ENCODE measurements around the gene ZSWIM1. TPM values are rescaled to one million over a fixed set of nuclear protein-coding genes. Genes with fewer than 3 reads are reported as not detected.

ZSWIM1 gene
- total RNA-seq, 2 donors from 2014 or later, result 11.6 to 12.5 TPM

DNA sequence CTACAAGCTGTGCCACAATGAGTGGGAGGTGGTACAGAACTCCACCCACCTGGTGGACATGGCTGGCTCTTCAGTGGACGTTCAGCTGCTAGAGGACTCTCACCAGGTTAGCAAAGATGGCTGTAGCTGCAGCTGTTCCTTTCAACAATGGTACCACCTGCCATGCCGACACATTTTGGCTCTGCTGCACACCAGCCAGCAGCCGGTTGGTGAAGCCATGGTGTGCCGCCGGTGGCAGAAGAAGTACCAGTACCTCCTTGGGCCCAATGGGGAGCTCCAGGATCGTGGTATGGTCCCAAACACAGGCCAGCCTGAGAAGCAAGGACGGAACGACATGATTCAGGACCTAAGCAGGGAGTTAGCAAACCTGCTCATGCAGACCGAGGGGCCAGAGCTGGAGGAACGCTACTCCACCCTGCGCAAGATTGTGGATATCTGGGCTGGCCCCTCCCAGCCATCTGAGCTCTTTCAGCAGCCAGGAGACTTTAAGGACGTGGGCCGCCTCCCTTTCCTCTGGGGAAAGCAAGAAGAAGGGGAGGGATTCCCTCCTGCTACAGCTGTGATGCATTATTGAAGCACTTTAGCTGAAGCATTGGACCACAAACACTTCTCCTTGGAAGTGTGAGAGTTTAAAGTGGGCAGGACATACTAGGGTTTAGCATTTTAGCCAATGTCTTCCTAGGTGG, 2.8 kb upstream of the ZSWIM1 start:
- H3K27ac Mint-ChIP-seq, result no peak overlapping the region
- TF ChIP-seq, protein P1, sequence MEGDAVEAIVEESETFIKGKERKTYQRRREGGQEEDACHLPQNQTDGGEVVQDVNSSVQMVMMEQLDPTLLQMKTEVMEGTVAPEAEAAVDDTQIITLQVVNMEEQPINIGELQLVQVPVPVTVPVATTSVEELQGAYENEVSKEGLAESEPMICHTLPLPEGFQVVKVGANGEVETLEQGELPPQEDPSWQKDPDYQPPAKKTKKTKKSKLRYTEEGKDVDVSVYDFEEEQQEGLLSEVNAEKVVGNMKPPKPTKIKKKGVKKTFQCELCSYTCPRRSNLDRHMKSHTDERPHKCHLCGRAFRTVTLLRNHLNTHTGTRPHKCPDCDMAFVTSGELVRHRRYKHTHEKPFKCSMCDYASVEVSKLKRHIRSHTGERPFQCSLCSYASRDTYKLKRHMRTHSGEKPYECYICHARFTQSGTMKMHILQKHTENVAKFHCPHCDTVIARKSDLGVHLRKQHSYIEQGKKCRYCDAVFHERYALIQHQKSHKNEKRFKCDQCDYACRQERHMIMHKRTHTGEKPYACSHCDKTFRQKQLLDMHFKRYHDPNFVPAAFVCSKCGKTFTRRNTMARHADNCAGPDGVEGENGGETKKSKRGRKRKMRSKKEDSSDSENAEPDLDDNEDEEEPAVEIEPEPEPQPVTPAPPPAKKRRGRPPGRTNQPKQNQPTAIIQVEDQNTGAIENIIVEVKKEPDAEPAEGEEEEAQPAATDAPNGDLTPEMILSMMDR (conservative IDR thresholded peaks at IDR 0.05), result no peak
- H3K4me1 Mint-ChIP-seq, result peaks cover 16% of the 10 kb centered on the region
- H3K9me3 Mint-ChIP-seq, result no peaks in the 10 kb centered on the region
- no peaks in the 10 kb centered on the region for H3K27me3 Mint-ChIP-seq (ENCODE audit: insufficient read depth)
- Histone ChIP-seq H3K27me3 (ENCODE audit: control insufficient read depth, insufficient read depth, low read length, poor library complexity, severe bottlenecking) (no peaks in the 10 kb centered on the region), H3K9ac (ENCODE audit: extremely low read depth, low read length, poor library complexity, severe bottlenecking) (no peak overlapping the region), H3K9me3 (ENCODE audit: control insufficient read depth, low read length) (no peaks in the 10 kb centered on the region), H3K4me1 (ENCODE audit: control insufficient read depth, insufficient read depth, low read length) (peaks cover 3% of the 10 kb centered on the region), H3K4me3 (ENCODE audit: low read length) (no peak overlapping the region), H3K36me3 (ENCODE audit: control insufficient read depth, insufficient read depth, low read length) (peaks cover 24% of the 10 kb centered on the region), H3K27ac (ENCODE audit: low read depth, low read length) (no peak overlapping the region)
- DNase-seq, result no peak
- H3K36me3 Mint-ChIP-seq (ENCODE audit: low read depth), result peaks cover 14% of the 10 kb centered on the region
- no peak overlapping the region for H3K4me3 Mint-ChIP-seq
- 92 to 95% methylated on average over 12 to 13 of the region's 13 CpGs for WGBS, 2 experiments (ENCODE audit: insufficient coverage in 1 of 2, insufficient read length in 1 of 2)

DNA sequence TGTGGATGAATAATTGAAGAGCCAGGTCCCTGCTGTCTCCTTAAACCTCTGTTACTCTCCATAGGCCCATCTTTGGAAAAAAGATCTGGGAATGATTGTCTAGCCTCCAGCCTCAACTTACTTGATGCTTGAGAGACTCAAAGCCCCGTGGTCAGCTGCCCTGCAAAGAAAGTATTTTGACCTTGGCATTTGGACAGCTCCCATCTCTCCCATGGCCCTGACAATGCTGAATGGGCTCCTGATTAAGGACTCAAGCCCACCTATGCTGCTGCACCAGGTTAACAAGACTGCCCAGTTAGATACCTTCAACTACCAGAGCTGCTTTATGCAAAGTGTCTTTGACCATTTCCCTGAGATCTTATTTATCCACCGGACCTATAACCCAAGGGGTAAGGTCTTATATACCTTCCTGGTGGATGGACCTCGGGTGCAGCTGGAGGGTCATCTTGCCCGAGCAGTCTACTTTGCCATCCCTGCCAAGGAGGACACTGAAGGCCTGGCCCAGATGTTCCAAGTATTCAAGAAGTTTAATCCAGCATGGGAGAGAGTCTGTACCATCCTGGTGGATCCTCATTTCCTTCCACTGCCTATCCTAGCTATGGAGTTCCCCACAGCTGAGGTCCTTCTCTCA, 1.6 kb downstream of the ZSWIM1 start:
- Histone ChIP-seq H3K27ac (ENCODE audit: low read depth, low read length) (no peak overlapping the region), H3K27me3 (ENCODE audit: control insufficient read depth, insufficient read depth, low read length, poor library complexity, severe bottlenecking) (no peaks in the 10 kb centered on the region), H3K4me1 (ENCODE audit: control insufficient read depth, insufficient read depth, low read length) (no peaks in the 10 kb centered on the region), H3K9me3 (ENCODE audit: control insufficient read depth, low read length) (no peaks in the 10 kb centered on the region), H3K9ac (ENCODE audit: extremely low read depth, low read length, poor library complexity, severe bottlenecking) (no peak overlapping the region), H3K4me3 (ENCODE audit: low read length) (no peak overlapping the region), H3K36me3 (ENCODE audit: control insufficient read depth, insufficient read depth, low read length) (peaks cover 29% of the 10 kb centered on the region)
- no peak for DNase-seq
- Mint-ChIP-seq H3K36me3 (ENCODE audit: low read depth) (peaks cover 27% of the 10 kb centered on the region), H3K27ac (no peak overlapping the region), H3K27me3 (ENCODE audit: insufficient read depth) (no peaks in the 10 kb centered on the region), H3K4me1 (peaks cover 6% of the 10 kb centered on the region), H3K4me3 (peak overlapping the region; percentile 90), H3K9me3 (no peaks in the 10 kb centered on the region)
- 96 to 100% methylated on average over 4 of the region's 4 CpGs for WGBS, 2 experiments (ENCODE audit: insufficient coverage in 1 of 2, insufficient read length in 1 of 2)
- TF ChIP-seq, protein P1 (conservative IDR thresholded peaks at IDR 0.05), result no peak

DNA sequence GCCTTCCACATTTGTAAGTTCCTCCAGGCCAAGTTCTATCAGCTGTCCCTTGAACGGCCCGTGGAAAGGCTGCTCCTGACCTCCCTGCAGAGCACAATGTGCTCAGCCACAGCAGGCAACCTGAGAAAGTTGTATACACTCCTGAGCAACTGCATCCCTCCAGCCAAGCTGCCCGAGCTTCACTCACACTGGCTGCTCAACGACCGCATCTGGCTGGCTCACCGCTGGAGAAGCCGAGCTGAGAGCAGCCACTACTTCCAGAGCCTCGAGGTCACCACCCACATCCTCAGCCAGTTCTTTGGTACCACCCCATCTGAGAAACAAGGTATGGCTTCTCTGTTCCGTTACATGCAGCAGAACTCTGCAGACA, 2.1 kb downstream of the ZSWIM1 start:
- no peak overlapping the region for H3K4me3 ChIP-seq (ENCODE audit: low read length)
- peaks cover 29% of the 10 kb centered on the region for H3K36me3 Mint-ChIP-seq (ENCODE audit: low read depth)
- H3K4me1 ChIP-seq (ENCODE audit: control insufficient read depth, insufficient read depth, low read length), result no peaks in the 10 kb centered on the region
- no peak for DNase-seq
- H3K36me3 ChIP-seq (ENCODE audit: control insufficient read depth, insufficient read depth, low read length), result peaks cover 24% of the 10 kb centered on the region
- no peak overlapping the region for H3K27ac ChIP-seq (ENCODE audit: low read depth, low read length)
- H3K4me3 Mint-ChIP-seq, result no peak overlapping the region
- H3K9me3 ChIP-seq (ENCODE audit: control insufficient read depth, low read length), result no peaks in the 10 kb centered on the region
- WGBS, 2 experiments (ENCODE audit: insufficient coverage in 1 of 2, insufficient read length in 1 of 2), result 93 to 94% methylated on average over 9 of the region's 9 CpGs
- no peak overlapping the region for H3K27ac Mint-ChIP-seq
- H3K9ac ChIP-seq (ENCODE audit: extremely low read depth, low read length, poor library complexity, severe bottlenecking), result no peak overlapping the region
- TF ChIP-seq, protein P1 (conservative IDR thresholded peaks at IDR 0.05), result no peak
- no peaks in the 10 kb centered on the region for H3K9me3 Mint-ChIP-seq
- peaks cover 6% of the 10 kb centered on the region for H3K4me1 Mint-ChIP-seq
- no peaks in the 10 kb centered on the region for H3K27me3 ChIP-seq (ENCODE audit: control insufficient read depth, insufficient read depth, low read length, poor library complexity, severe bottlenecking)
- no peaks in the 10 kb centered on the region for H3K27me3 Mint-ChIP-seq (ENCODE audit: insufficient read depth)
